Gastroesophageal sphincter (tissue), 3 donors: Measurements from ENCODE around the gene GRIN2B.

Source experiments
- CTCF ChIP-seq, 4 experiments: fragments of 200-600 bp in 2 of 4; fragments of 450-650 bp in 2 of 4; sonication (generic) in 1 of 4; IDR thresholded peaks; one replicate each; pipeline ENCODE4 v1.5.1; 2017 to 2019; ENCODE audit warnings: antibody characterized with exemption in 4 of 4, mild to moderate bottlenecking in 2 of 4, moderate library complexity in 2 of 4
- EP300 ChIP-seq: sonication (generic); formaldehyde crosslinking; IDR thresholded peaks from one replicate; pipeline ENCODE4 v1.6.1; 2017; ENCODE audit warnings: antibody characterized with exemption, mild to moderate bottlenecking

GRCh38 chr12:13981990-13982389, 588 bp upstream of the GRIN2B start:
- peak in 1 of 4 experiments; percentile 14 for TF ChIP-seq CTCF (IDR thresholded peaks at IDR 0.05)
- TF ChIP-seq EP300: no peak
